Neutrophil (primary cell): ENCODE results near the gene HAO2.

Experiments
- H3K27ac ChIP-seq: fragments of 200-600 bp; sonication (generic); 2 replicates; pipeline ENCODE4 v1.5.1; 2016; ENCODE audit warnings: mild to moderate bottlenecking, moderate library complexity
- H3K27me3 ChIP-seq: fragments of 200-600 bp; sonication (generic); 2 replicates; pipeline ENCODE4 v1.6.0; 2016; ENCODE audit warnings: mild to moderate bottlenecking
- H3K36me3 ChIP-seq: fragments of 200-600 bp; sonication (generic); 2 replicates; pipeline ENCODE4 v1.5.1; 2017
- H3K4me1 ChIP-seq, 2 experiments: fragments of 200-600 bp in 1 of 2; sonication (generic) in 1 of 2; 1 replicate in 1 of 2; 2 replicates in 1 of 2; pipeline versions ENCODE4 v1.5.1 to v1.6.1; 2013 to 2016; ENCODE audit warnings: low read depth in 1 of 2, low read length in 1 of 2, mild to moderate bottlenecking in 1 of 2, moderate library complexity in 1 of 2; ENCODE audit not compliant: control insufficient read depth in 1 of 2, insufficient read depth in 1 of 2
- H3K4me3 ChIP-seq, 2 experiments: fragments of 200-600 bp in 1 of 2; sonication (generic) in 1 of 2; 1 replicate in 1 of 2; 2 replicates in 1 of 2; pipeline ENCODE4 v1.5.1; 2013 to 2016; ENCODE audit warnings: low read depth in 1 of 2, low read length in 1 of 2, mild to moderate bottlenecking in 1 of 2, moderate library complexity in 1 of 2
- H3K9me3 ChIP-seq: fragments of 200-600 bp; sonication (generic); 2 replicates; pipeline ENCODE4 v1.5.1; 2016
- CTCF ChIP-seq: fragments of 200-600 bp; sonication (generic); IDR thresholded peaks from 2 replicates; pipeline ENCODE4 v1.5.1; 2016; ENCODE audit warnings: antibody characterized with exemption

Gene HAO2

GRCh38 chr1:119367432-119368124 lies 1.0 kb upstream of the HAO2 start:
- H3K36me3 ChIP-seq, result no peaks in the 10 kb centered on the region
- H3K27ac ChIP-seq, result no peak overlapping the region
- H3K4me1 ChIP-seq, result no peaks in the 10 kb centered on the region
- no peak for TF ChIP-seq CTCF
- peaks cover 8% of the 10 kb centered on the region for H3K27me3 ChIP-seq
- H3K9me3 ChIP-seq, result no peaks in the 10 kb centered on the region
- H3K4me3 ChIP-seq, result no peak overlapping the region

GRCh38 chr1:119370748-119371147 lies 2.2 kb downstream of the HAO2 start:
- no peaks in the 10 kb centered on the region for H3K4me1 ChIP-seq
- no peak for TF ChIP-seq CTCF
- H3K36me3 ChIP-seq, result no peaks in the 10 kb centered on the region
- H3K27ac ChIP-seq, result no peak overlapping the region
- no peaks in the 10 kb centered on the region for H3K9me3 ChIP-seq
- H3K27me3 ChIP-seq, result peaks cover 19% of the 10 kb centered on the region
- H3K4me3 ChIP-seq, result no peak overlapping the region

- no peaks in the 10 kb centered on the region for H3K9me3 ChIP-seq
- no peak for TF ChIP-seq CTCF
- no peak overlapping the region for H3K4me3 ChIP-seq
- H3K27me3 ChIP-seq, result peaks cover 19% of the 10 kb centered on the region
- H3K27ac ChIP-seq, result no peak overlapping the region
- no peaks in the 10 kb centered on the region for H3K36me3 ChIP-seq
- no peaks in the 10 kb centered on the region for H3K4me1 ChIP-seq
These were observed 3.2 kb downstream of the HAO2 start for GRCh38 chr1:119371815-119372214.

- H3K27me3 ChIP-seq, result peaks cover 19% of the 10 kb centered on the region
- no peak for TF ChIP-seq CTCF
- no peaks in the 10 kb centered on the region for H3K4me1 ChIP-seq
- H3K4me3 ChIP-seq, result no peak overlapping the region
- H3K9me3 ChIP-seq, result no peaks in the 10 kb centered on the region
- no peak overlapping the region for H3K27ac ChIP-seq
- no peaks in the 10 kb centered on the region for H3K36me3 ChIP-seq
These were observed 4.0 kb downstream of the HAO2 start for GRCh38 chr1:119372503-119373086.

GRCh38 chr1:119373465-119373864 lies 4.9 kb downstream of the HAO2 start:
- Histone ChIP-seq H3K36me3 (no peaks in the 10 kb centered on the region), H3K4me1 (no peaks in the 10 kb centered on the region), H3K27me3 (peaks cover 19% of the 10 kb centered on the region), H3K9me3 (no peaks in the 10 kb centered on the region), H3K27ac (no peak overlapping the region), H3K4me3 (no peak overlapping the region)
- no peak for TF ChIP-seq CTCF
